ENCODE results near the gene PDE4D.

Gene PDE4D

GRCh38 chr5:59517926-59518585 lies 375.5 kb downstream of the PDE4D start:
- no peak for DNase-seq (ENCODE audit: low spot score)

GRCh38 chr5:59516161-59516560 lies 377.4 kb downstream of the PDE4D start:
- no peak for DNase-seq (ENCODE audit: low spot score)

- peak; percentile 17 for DNase-seq (ENCODE audit: low spot score)
These were observed 387.1 kb downstream of the PDE4D start for GRCh38 chr5:59506285-59506877.

GRCh38 chr5:59504043-59504442 lies 389.5 kb downstream of the PDE4D start:
- no peak for DNase-seq (ENCODE audit: low spot score)

GRCh38 chr5:59503220-59503619 lies 390.3 kb downstream of the PDE4D start:
- DNase-seq (ENCODE audit: low spot score): no peak

- DNase-seq (ENCODE audit: low spot score): no peak
These were observed 392.2 kb downstream of the PDE4D start for GRCh38 chr5:59501316-59501715.

- DNase-seq (ENCODE audit: low spot score): no peak
These were observed 393.5 kb downstream of the PDE4D start for GRCh38 chr5:59500014-59500413.

- DNase-seq (ENCODE audit: low spot score): no peak
These were observed 396.3 kb downstream of the PDE4D start for GRCh38 chr5:59497207-59497606.

- DNase-seq (ENCODE audit: low spot score): no peak
These were observed 396.9 kb downstream of the PDE4D start for GRCh38 chr5:59496524-59497134.

GRCh38 chr5:59491945-59492344 lies 401.6 kb downstream of the PDE4D start:
- no peak for DNase-seq (ENCODE audit: low spot score)

- DNase-seq (ENCODE audit: low spot score): no peak
These were observed 404.0 kb downstream of the PDE4D start for GRCh38 chr5:59489551-59489950.

- no peak for DNase-seq (ENCODE audit: low spot score)
These were observed 405.5 kb downstream of the PDE4D start for GRCh38 chr5:59487772-59488729.

GRCh38 chr5:59487068-59487686 lies 406.3 kb downstream of the PDE4D start:
- DNase-seq (ENCODE audit: low spot score): no peak

- DNase-seq (ENCODE audit: low spot score): no peak
These were observed 407.0 kb downstream of the PDE4D start for GRCh38 chr5:59486508-59486907.

- no peak for DNase-seq (ENCODE audit: low spot score)
These were observed 407.7 kb downstream of the PDE4D start for GRCh38 chr5:59485629-59486439.

GRCh38 chr5:59485107-59485506 lies 408.4 kb downstream of the PDE4D start:
- no peak for DNase-seq (ENCODE audit: low spot score)

GRCh38 chr5:59484618-59485017 lies 408.9 kb downstream of the PDE4D start:
- no peak for DNase-seq (ENCODE audit: low spot score)

GRCh38 chr5:59483971-59484472 lies 409.5 kb downstream of the PDE4D start:
- DNase-seq (ENCODE audit: low spot score): no peak

GRCh38 chr5:59479086-59479485 lies 414.4 kb downstream of the PDE4D start:
- DNase-seq (ENCODE audit: low spot score): no peak

- DNase-seq (ENCODE audit: low spot score): no peak
These were observed 419.2 kb downstream of the PDE4D start for GRCh38 chr5:59474324-59474723.

GRCh38 chr5:59473611-59474010 lies 419.9 kb downstream of the PDE4D start:
- DNase-seq (ENCODE audit: low spot score): no peak
